PC-3 (cell line): Measurements from ENCODE around the gene PATE4.

Experiments
- EZH2phosphoT487 ChIP-seq: fragments of 300-600 bp; sonication (generic); IDR thresholded peaks from 2 replicates; pipeline ENCODE4 v1.6.1; 2018; ENCODE audit warnings: mild to moderate bottlenecking, antibody characterized with exemption, low read length, borderline replicate concordance
- TF ChIP-seq, protein P1 (sequence below): fragments of 300-600 bp; sonication (generic); conservative IDR thresholded peaks from 2 replicates; pipeline ENCODE4 v1.5.1; 2017; ENCODE audit warnings: antibody characterized with exemption, low read depth, mild to moderate bottlenecking, low read length

- TF ChIP-seq EZH2phosphoT487, result no peak
- TF ChIP-seq, protein P1, sequence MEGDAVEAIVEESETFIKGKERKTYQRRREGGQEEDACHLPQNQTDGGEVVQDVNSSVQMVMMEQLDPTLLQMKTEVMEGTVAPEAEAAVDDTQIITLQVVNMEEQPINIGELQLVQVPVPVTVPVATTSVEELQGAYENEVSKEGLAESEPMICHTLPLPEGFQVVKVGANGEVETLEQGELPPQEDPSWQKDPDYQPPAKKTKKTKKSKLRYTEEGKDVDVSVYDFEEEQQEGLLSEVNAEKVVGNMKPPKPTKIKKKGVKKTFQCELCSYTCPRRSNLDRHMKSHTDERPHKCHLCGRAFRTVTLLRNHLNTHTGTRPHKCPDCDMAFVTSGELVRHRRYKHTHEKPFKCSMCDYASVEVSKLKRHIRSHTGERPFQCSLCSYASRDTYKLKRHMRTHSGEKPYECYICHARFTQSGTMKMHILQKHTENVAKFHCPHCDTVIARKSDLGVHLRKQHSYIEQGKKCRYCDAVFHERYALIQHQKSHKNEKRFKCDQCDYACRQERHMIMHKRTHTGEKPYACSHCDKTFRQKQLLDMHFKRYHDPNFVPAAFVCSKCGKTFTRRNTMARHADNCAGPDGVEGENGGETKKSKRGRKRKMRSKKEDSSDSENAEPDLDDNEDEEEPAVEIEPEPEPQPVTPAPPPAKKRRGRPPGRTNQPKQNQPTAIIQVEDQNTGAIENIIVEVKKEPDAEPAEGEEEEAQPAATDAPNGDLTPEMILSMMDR, result no peak
These were observed 25.2 kb upstream of the PATE4 start for GRCh38 chr11:125807909-125808308.
